Upper lobe of right lung (tissue), 1 donor: ENCODE measurements around the gene RASD1. TPM values are rescaled to one million over a fixed set of nuclear protein-coding genes. Genes with fewer than 3 reads are reported as not detected.
A peak's percentile ranks its signal among the peaks of the same experiment; 100 is the strongest.

ENCODE experiments used
- ATAC-seq: fragments of 200-7000 bp; cut with Tn5 transposase; one replicate; pipeline ENCODE4 v1.9.1; 2020; ENCODE audit warnings: mild to moderate bottlenecking, moderate library complexity
- DNase-seq: peaks from one replicate; pipeline ENCODE4 v3.0.0-alpha.2; 2020
- H3K27ac ChIP-seq: fragments of 200-600 bp; one replicate; pipeline ENCODE4 v1.8.0; 2022
- H3K27me3 ChIP-seq: fragments of 200-600 bp; one replicate; pipeline ENCODE4 v1.8.0; 2022; ENCODE audit warnings: mild to moderate bottlenecking
- H3K36me3 ChIP-seq: fragments of 200-600 bp; one replicate; pipeline ENCODE4 v1.8.0; 2022
- H3K4me1 ChIP-seq: fragments of 200-600 bp; one replicate; pipeline ENCODE4 v1.8.0; 2022
- H3K4me3 ChIP-seq: fragments of 200-600 bp; one replicate; pipeline ENCODE4 v1.8.0; 2022; ENCODE audit warnings: mild to moderate bottlenecking
- H3K9me3 ChIP-seq: fragments of 200-600 bp; one replicate; pipeline ENCODE4 v1.8.0; 2022
- intact Hi-C: fragments of 100-400 bp; cut with DNase I; formaldehyde crosslinking; loops from one replicate; pipeline ENCODE4 v1.11.0; 2022
- total RNA-seq: library from RNA; stranded (reverse); fragmentation: NEBNext Ultra II Directional; extraction: Animal tissue kit (Norgen Biotek cat#: 25700); gene quantifications from one replicate; pipeline ENCODE4 v1.2.1, GENCODE V29; 2021
- TF ChIP-seq, protein P1 (sequence below): fragments of 200-600 bp; IDR thresholded peaks from one replicate; pipeline ENCODE4 v1.8.0; 2022; ENCODE audit warnings: antibody characterized with exemption
- donor health status: DM: no; HTN: yes; CAD: no; lungs with severe emphysema.

RASD1 gene
- total RNA-seq, 1 donor from 2014 or later = 39.2 TPM

- H3K9me3 ChIP-seq = no peaks in the 10 kb centered on the region
- no peak overlapping the region for H3K4me3 ChIP-seq
- DNase-seq (peak; percentile 36), ATAC-seq (no peak)
- TF ChIP-seq, protein P1, sequence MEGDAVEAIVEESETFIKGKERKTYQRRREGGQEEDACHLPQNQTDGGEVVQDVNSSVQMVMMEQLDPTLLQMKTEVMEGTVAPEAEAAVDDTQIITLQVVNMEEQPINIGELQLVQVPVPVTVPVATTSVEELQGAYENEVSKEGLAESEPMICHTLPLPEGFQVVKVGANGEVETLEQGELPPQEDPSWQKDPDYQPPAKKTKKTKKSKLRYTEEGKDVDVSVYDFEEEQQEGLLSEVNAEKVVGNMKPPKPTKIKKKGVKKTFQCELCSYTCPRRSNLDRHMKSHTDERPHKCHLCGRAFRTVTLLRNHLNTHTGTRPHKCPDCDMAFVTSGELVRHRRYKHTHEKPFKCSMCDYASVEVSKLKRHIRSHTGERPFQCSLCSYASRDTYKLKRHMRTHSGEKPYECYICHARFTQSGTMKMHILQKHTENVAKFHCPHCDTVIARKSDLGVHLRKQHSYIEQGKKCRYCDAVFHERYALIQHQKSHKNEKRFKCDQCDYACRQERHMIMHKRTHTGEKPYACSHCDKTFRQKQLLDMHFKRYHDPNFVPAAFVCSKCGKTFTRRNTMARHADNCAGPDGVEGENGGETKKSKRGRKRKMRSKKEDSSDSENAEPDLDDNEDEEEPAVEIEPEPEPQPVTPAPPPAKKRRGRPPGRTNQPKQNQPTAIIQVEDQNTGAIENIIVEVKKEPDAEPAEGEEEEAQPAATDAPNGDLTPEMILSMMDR = no peak
- peaks cover 18% of the 10 kb centered on the region for H3K4me1 ChIP-seq
- H3K27me3 ChIP-seq = no peaks in the 10 kb centered on the region
- intact Hi-C loops = no loop called here
- H3K27ac ChIP-seq = no peak overlapping the region
- peaks cover under 1% of the 10 kb centered on the region for H3K36me3 ChIP-seq
Observed at GRCh38 chr17:17497845-17498520, 1.8 kb upstream of the RASD1 start.

- Histone ChIP-seq H3K36me3 (peaks cover 8% of the 10 kb centered on the region), H3K27me3 (no peaks in the 10 kb centered on the region), H3K27ac (peak overlapping the region; percentile 84), H3K9me3 (no peaks in the 10 kb centered on the region), H3K4me1 (peaks cover 18% of the 10 kb centered on the region), H3K4me3 (peak overlapping the region; percentile 68)
- intact Hi-C loops = no loop called here
- TF ChIP-seq, protein P1 = no peak
- DNase-seq (peak; percentile 39), ATAC-seq (no peak)
Observed at GRCh38 chr17:17497065-17497844, 1.1 kb upstream of the RASD1 start.

- H3K36me3 ChIP-seq = peaks cover 23% of the 10 kb centered on the region
- peak; percentile 77 for DNase-seq
- H3K27ac ChIP-seq = peak overlapping the region; percentile 84
- intact Hi-C loops = no loop called here
- TF ChIP-seq, protein P1 = no peak
- H3K4me1 ChIP-seq = peaks cover 18% of the 10 kb centered on the region
- H3K27me3 ChIP-seq = no peaks in the 10 kb centered on the region
- no peaks in the 10 kb centered on the region for H3K9me3 ChIP-seq
- ATAC-seq = peak; percentile 1
- peak overlapping the region; percentile 68 for H3K4me3 ChIP-seq
Observed at GRCh38 chr17:17495536-17496188, 533 bp downstream of the RASD1 start.

DNA sequence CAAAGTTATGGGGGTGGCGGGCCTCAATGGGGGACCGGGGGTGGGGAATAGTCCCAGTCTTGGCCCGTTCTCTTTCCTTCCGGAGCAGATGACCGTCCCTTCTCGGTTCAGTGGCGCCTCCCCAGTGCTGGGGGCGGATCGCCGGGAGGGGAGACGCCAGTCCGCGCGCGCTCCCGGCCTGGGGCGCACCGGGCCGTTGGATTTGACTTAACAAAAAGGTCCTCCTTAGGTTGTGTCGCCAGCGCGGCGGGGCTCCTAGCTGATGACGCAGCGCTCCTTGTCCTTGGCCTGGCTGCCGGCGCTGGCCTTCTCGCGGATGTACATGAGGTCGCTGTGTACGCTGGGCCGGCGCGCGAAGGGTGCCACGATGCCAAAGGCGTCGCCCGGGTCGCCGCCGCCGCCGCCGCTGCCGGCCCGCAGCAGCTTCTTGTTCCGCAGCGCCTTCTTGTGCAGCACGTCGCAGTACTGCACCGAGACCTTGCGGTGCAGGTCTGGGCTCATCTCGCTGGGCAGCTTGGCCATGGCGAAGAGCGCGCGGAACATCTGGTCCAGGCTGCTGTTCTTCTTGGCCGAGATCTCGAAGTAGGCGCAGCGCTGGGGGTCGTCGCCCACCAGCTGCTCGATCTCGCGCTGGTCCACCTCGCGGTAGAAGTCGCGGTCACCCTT lies 1.2 kb downstream of the RASD1 start:
- Histone ChIP-seq H3K27me3 (no peaks in the 10 kb centered on the region), H3K36me3 (peaks cover 23% of the 10 kb centered on the region), H3K4me3 (peak overlapping the region; percentile 68), H3K27ac (peak overlapping the region; percentile 84), H3K9me3 (no peaks in the 10 kb centered on the region), H3K4me1 (peaks cover 18% of the 10 kb centered on the region)
- ATAC-seq = peak; percentile 2
- peak; percentile 80 for DNase-seq
- TF ChIP-seq, protein P1 = no peak
- intact Hi-C loops = loop anchor here (5.0 kb wide), 1 partner anchor 138 kb away; no protein-coding TSS in a partner anchor

DNA sequence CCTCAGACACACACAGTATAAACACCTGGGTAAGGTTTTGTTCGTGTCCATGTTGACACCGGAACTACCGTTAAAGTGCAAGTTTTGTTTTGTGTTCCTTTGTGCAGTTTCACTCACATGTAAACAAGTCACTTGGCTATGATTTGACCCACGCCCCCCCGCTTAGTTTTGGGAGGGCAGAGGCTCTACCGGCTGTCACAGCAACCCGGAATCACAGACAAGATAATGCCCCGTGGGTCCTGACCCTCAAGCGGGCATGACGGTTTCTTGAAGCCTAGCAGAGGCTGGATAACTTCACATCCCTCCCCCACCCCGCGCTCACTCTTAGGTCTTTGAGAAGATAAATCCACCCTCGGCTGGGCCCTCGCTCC lies 1.7 kb downstream of the RASD1 start:
- Histone ChIP-seq H3K4me1 (peaks cover 18% of the 10 kb centered on the region), H3K27me3 (no peaks in the 10 kb centered on the region), H3K9me3 (no peaks in the 10 kb centered on the region), H3K4me3 (peak overlapping the region; percentile 68), H3K27ac (peak overlapping the region; percentile 84), H3K36me3 (peaks cover 23% of the 10 kb centered on the region)
- TF ChIP-seq, protein P1 = no peak
- no peak for DNase-seq
- ATAC-seq = no peak
- intact Hi-C loops = loop anchor here (5.0 kb wide), 1 partner anchor 137 kb away; no protein-coding TSS in a partner anchor
